Measurements from ENCODE around the gene TRIM66.

Gene TRIM66, protein sequence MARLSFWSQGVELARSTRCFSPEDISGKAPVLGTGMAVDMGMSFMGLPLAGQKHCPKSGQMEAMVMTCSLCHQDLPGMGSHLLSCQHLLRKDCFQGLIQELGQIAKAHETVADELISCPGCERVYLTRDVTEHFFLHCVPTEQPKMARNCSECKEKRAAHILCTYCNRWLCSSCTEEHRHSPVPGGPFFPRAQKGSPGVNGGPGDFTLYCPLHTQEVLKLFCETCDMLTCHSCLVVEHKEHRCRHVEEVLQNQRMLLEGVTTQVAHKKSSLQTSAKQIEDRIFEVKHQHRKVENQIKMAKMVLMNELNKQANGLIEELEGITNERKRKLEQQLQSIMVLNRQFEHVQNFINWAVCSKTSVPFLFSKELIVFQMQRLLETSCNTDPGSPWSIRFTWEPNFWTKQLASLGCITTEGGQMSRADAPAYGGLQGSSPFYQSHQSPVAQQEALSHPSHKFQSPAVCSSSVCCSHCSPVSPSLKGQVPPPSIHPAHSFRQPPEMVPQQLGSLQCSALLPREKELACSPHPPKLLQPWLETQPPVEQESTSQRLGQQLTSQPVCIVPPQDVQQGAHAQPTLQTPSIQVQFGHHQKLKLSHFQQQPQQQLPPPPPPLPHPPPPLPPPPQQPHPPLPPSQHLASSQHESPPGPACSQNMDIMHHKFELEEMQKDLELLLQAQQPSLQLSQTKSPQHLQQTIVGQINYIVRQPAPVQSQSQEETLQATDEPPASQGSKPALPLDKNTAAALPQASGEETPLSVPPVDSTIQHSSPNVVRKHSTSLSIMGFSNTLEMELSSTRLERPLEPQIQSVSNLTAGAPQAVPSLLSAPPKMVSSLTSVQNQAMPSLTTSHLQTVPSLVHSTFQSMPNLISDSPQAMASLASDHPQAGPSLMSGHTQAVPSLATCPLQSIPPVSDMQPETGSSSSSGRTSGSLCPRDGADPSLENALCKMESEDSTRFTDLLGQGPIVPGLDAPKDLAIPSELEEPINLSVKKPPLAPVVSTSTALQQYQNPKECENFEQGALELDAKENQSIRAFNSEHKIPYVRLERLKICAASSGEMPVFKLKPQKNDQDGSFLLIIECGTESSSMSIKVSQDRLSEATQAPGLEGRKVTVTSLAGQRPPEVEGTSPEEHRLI (N-terminal part only)
- 8.7 to 76.3 (median 30.2) reads per million in 9 experiments for total RNA-seq

DNA sequence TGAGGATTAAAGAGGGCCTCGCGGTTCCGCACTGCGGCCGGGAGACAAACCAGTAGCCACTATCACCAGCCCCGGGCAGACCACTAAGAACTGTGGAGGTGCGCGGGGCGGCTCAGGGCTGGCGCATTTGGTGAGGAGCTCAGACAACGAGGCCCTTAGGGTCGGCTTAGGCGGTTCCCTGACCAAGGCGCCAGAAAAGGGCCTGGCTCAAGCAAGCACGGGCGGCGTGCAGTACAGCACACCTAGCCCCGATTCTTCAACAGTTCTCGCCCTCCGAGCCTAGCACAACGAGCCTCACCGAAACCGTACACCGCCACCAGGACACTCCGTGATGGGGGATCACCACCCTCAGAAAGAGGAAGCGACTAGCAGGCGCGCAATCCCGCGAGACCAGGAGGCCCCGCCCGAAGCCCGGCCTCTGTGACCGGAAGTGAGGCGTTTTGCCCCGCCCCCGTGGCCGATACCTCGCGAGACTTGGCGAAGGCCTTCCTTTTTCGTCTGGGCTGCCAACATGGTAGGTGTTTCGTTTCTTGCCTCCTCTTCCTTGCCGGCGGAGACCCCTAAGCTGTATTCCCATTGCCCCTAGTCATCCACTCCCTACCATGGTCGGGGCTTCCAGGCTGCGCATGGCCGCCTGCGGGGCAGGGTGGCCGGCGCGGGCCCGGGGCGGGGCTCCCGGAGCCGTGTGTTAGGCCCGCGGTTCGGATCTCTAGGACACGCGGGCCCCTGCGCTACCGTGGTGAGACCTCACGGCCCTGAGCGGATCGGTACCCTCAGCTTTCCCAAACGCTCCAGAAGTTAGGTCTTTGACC is at the start of gene TRIM66, which contains the start of gene RPL27A:
Gene TRIM66 (minus strand): TSS at position 363 of the 812 bp plus-strand sequence. CDS start 10,391 bp downstream, outside the sequence.
Gene RPL27A (plus strand): TSS at position 490 of the 812 bp plus-strand sequence. CDS start 22 bp downstream, at position 512.
- Mint-ChIP-seq H3K9me3 (peaks cover 0 to 4% of the 10 kb centered on the region in 2 donors), H3K27ac (peak within 1 kb of the TSS; percentile 96 to 98), H3K4me3 (peak within 1 kb of the TSS; percentile 91), H3K4me1 (ENCODE audit: low read depth in 2 of 2) (peaks cover 26 to 53% of the 10 kb centered on the region in 2 donors), H3K36me3 (ENCODE audit: insufficient read depth) (peaks cover 49% of the 10 kb centered on the region), H3K27me3 (no peaks in the 10 kb centered on the region)
- DNase-seq: peak; percentile 100
- peak; percentile 94 for ATAC-seq (replicated peaks)

DNA sequence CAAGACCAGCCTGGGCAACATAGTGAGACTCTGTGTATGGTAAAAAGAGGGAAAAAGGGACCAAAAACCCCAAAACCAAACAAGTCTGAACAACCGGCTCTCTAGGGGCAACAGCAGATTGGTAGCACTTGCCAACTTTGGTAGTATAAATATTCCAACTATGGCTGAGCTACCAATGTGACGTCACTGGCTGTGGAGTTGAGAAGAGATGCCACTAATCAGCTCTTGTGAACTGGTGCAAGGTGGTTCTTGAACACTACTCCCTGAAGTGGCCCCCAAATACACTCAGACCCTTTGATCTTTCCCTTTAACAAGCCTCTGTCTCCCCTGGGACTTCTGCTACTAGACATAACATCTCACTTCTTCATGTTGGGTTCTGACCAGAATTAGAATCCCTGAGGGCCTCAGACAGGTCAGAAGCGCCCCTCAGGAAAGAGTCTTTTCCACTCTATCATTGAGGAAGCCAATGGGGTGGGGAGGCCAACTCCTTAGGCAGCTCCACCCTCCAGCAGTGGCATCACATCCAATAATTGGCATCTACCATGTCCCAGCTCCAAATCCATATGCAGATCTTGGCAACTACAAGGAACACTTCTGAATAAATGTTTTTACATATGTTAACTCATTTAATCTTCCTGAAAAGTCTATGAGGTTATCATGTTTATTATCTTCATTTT is 49.3 kb upstream of the TRIM66 start:
- Mint-ChIP-seq H3K27ac (no peak overlapping the region), H3K4me1 (ENCODE audit: low read depth in 2 of 2) (no peaks in the 10 kb centered on the region), H3K4me3 (no peak overlapping the region), H3K9me3 (no peaks in the 10 kb centered on the region), H3K27me3 (peaks cover 0 to 36% of the 10 kb centered on the region in 2 donors), H3K36me3 (ENCODE audit: insufficient read depth) (no peaks in the 10 kb centered on the region)
- DNase-seq: no peak
- no peak for ATAC-seq (replicated peaks)

DNA sequence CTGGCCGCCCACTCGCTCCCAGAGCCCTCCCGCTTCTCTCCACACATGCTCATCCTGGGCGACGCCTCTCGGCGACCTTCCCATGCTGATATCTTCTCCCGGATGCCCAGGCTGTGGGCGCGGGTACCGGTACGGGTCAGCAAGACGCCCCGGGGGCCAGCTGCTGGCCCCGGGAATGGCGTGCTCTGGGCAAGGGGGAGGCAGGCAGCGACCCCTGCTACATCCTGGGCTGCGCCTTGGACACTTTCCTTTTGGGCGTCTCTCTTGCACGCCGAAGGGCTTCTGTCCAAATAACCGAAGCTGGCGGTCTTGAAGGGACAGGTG is 48.2 kb upstream of the TRIM66 start:
- Mint-ChIP-seq H3K9me3 (no peaks in the 10 kb centered on the region), H3K4me1 (ENCODE audit: low read depth in 2 of 2) (no peaks in the 10 kb centered on the region), H3K27me3 (peaks cover 0 to 37% of the 10 kb centered on the region in 2 donors), H3K36me3 (ENCODE audit: insufficient read depth) (no peaks in the 10 kb centered on the region), H3K4me3 (no peak overlapping the region), H3K27ac (no peak overlapping the region)
- ATAC-seq (replicated peaks) (no peak), DNase-seq (no peak)

DNA sequence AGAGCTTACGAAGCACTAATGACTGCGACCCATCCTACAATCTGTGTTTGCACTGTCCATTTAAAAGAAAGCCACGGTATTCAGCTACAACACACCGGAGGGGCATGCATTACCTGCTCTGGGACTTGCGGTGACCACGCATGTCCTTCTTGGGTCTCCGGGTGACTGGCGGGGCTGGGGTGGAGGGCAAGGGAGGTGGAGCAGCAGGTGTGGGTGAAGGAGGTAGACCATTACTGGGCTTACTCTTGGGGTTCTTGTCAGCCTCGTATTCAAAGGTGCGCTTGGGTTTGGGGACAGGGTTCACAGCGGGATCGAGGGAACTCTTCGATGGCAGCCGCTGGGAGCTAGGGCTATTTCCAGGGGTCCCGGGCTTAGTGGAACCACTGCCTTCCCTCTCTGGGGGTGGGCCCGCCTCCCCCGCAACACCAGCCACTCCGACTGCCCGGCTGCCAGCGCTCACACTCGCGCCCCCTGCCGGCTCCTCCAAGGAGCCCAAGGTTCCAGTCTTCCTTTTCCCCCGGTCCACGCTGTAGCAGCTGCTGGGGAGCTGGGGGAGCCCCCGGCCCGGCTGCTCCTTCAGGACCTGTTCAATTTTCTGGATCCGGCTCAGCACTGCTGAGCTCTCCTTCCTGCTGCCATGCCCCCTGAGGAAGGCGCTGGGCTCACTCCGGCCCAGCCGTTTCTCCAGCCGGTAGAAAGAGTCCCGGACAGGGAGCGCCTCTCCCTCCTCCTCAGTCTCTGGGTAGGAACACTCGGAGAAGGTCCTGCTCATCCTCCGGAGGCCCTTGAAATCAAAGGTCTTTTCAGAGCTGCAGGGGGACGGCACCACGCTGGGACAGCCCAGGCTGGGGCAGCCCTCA is 47.6 kb upstream of the TRIM66 start:
- ATAC-seq (replicated peaks) (no peak), DNase-seq (no peak)
- Mint-ChIP-seq H3K27me3 (peaks cover 0 to 37% of the 10 kb centered on the region in 2 donors), H3K4me3 (no peak overlapping the region), H3K36me3 (ENCODE audit: insufficient read depth) (no peaks in the 10 kb centered on the region), H3K4me1 (ENCODE audit: low read depth in 2 of 2) (no peaks in the 10 kb centered on the region), H3K9me3 (no peaks in the 10 kb centered on the region), H3K27ac (no peak overlapping the region)

DNA sequence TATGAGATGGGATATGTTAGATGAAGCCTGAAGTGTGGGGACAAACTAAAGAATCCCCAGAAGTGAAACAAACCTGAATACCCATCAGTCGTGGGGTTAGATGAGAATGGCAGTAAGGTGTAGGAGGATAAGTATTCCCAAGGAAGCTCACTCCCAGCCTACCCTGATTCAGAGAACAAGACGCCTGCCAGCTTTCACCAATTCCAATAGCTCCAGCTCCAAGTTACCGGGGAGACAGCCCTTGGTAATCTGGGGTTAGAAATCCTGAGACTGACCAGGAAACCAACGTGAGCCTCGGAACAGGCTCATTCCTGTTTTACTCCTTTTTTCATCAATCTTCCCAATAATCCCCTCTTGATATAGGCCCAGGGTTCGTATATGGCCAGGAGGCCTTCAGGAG is 46.6 kb upstream of the TRIM66 start:
- Mint-ChIP-seq H3K36me3 (ENCODE audit: insufficient read depth) (no peaks in the 10 kb centered on the region), H3K4me3 (no peak overlapping the region), H3K4me1 (ENCODE audit: low read depth in 2 of 2) (no peaks in the 10 kb centered on the region), H3K27me3 (peaks cover 0 to 37% of the 10 kb centered on the region in 2 donors), H3K27ac (no peak overlapping the region), H3K9me3 (no peaks in the 10 kb centered on the region)
- DNase-seq (no peak), ATAC-seq (replicated peaks) (no peak)

DNA sequence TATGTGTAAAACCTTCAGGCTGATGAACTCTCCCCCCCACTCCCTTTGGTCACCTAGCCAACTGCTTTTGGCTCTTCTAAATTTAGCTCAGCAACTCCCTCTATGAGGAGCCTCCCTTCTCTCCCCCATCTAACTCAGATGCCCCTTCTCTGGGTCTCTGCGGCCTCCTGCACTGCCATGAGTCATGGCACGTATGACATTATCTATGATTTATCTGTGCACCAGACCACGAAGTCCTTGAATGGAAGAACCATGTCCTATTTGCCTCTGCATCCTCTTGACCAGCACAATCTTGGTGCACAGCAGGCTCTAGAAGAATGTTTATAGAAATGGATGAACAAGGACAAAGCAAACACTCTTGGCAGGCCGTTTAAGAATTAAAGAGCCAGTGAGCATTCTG is 46.1 kb upstream of the TRIM66 start:
- ATAC-seq (replicated peaks): no peak
- Mint-ChIP-seq H3K9me3 (no peaks in the 10 kb centered on the region), H3K27me3 (peaks cover 0 to 37% of the 10 kb centered on the region in 2 donors), H3K4me1 (ENCODE audit: low read depth in 2 of 2) (no peaks in the 10 kb centered on the region), H3K36me3 (ENCODE audit: insufficient read depth) (no peaks in the 10 kb centered on the region), H3K27ac (no peak overlapping the region), H3K4me3 (no peak overlapping the region)
- no peak for DNase-seq

DNA sequence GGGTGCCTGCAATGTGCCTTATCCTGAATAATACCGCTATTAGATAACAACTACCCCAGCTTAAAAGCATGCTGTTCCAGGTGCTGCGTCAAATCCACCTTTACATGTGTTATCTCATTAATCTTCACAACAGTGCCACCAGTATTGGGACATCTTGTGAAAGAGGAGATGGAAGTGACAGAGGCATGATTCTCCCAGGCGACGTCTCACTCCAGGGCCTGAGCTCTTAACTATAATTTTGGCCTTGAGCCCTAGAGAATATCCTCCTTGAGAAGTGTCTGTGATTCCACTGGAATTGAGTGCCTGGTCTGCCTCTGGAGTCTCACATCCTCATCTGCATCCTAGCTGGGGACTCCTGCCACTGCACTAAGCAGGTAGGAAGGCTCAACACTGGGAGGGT is 43.9 kb upstream of the TRIM66 start:
- DNase-seq: no peak
- Mint-ChIP-seq H3K27ac (no peak overlapping the region), H3K4me3 (no peak overlapping the region), H3K27me3 (peaks cover 17 to 56% of the 10 kb centered on the region in 2 donors), H3K4me1 (ENCODE audit: low read depth in 2 of 2) (no peaks in the 10 kb centered on the region), H3K9me3 (no peaks in the 10 kb centered on the region), H3K36me3 (ENCODE audit: insufficient read depth) (no peaks in the 10 kb centered on the region)
- ATAC-seq (replicated peaks): no peak

DNA sequence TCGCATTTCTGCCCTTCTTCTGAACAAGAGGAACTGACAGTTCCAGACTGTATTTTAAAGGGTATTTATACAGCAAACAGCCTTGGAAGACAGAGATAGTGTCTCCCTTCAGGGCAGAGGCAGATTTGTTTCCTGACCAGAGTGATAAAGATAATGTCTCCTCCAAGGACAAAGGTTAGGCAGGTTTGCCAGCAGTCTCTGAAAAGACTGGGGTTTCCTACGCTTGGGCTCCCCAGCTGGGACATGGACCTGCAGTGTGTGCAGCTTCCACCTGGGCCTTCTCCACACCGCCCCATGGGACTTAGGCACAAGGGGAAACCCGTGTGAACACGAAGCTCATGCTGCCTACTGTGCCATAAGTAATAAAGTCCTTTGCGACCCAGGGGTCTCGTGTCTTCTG is 42.2 kb upstream of the TRIM66 start:
- H3K4me3 Mint-ChIP-seq: no peak overlapping the region
- peaks cover 20 to 60% of the 10 kb centered on the region in 2 donors for H3K27me3 Mint-ChIP-seq
- no peaks in the 10 kb centered on the region for H3K36me3 Mint-ChIP-seq (ENCODE audit: insufficient read depth)
- ATAC-seq (replicated peaks) (no peak), DNase-seq (no peak)
- H3K9me3 Mint-ChIP-seq: no peaks in the 10 kb centered on the region
- H3K27ac Mint-ChIP-seq: no peak overlapping the region
- H3K4me1 Mint-ChIP-seq (ENCODE audit: low read depth in 2 of 2): no peaks in the 10 kb centered on the region

DNA sequence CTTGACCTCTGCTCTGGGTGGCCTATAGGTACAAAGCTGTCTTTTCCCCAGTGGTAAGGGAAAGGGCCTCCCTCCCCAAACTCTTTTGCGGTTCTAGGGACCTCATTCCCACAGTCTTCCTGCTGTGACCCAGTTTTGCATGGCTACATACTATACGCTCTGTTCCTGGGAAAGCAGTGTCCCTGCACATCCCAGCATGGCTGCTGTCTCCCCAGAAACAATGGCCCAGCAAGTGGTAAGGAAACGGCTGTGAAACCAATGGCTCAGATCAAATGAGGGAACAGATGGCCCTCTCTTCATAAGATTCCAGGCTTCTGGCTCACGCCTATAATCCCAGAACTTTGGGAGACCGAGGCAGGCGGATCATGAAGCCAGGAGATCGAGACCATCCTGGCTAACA is 41.2 kb upstream of the TRIM66 start:
- no peaks in the 10 kb centered on the region for H3K9me3 Mint-ChIP-seq
- no peak for DNase-seq
- no peak overlapping the region for H3K4me3 Mint-ChIP-seq
- H3K27me3 Mint-ChIP-seq: peaks cover 20 to 57% of the 10 kb centered on the region in 2 donors
- H3K4me1 Mint-ChIP-seq (ENCODE audit: low read depth in 2 of 2): no peaks in the 10 kb centered on the region
- no peaks in the 10 kb centered on the region for H3K36me3 Mint-ChIP-seq (ENCODE audit: insufficient read depth)
- ATAC-seq (replicated peaks): no peak
- H3K27ac Mint-ChIP-seq: no peak overlapping the region

DNA sequence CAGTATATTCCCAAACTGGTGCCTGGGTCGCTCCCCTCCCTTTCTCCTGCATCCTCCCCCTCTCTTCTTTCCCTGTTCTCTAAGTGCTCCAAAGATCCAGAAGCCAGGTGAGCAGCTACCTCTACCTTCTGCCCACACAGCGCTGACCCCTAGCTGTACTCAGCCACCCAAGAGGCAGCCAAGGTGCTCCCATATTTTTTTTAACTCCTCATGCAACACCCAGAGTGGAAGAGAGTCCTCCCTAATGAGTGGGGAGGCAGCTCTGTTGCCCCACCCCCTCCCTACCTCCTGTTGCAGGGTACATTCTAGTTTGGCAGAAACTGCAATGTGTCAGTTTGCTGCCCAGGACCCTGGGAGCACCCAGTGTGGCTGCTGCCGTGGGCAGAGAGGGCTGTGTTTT is 40.3 kb upstream of the TRIM66 start:
- Mint-ChIP-seq H3K36me3 (ENCODE audit: insufficient read depth) (no peaks in the 10 kb centered on the region), H3K27ac (no peak overlapping the region), H3K27me3 (peaks cover 20 to 62% of the 10 kb centered on the region in 2 donors), H3K9me3 (no peaks in the 10 kb centered on the region), H3K4me3 (no peak overlapping the region), H3K4me1 (ENCODE audit: low read depth in 2 of 2) (no peaks in the 10 kb centered on the region)
- ATAC-seq (replicated peaks) (no peak), DNase-seq (no peak)

DNA sequence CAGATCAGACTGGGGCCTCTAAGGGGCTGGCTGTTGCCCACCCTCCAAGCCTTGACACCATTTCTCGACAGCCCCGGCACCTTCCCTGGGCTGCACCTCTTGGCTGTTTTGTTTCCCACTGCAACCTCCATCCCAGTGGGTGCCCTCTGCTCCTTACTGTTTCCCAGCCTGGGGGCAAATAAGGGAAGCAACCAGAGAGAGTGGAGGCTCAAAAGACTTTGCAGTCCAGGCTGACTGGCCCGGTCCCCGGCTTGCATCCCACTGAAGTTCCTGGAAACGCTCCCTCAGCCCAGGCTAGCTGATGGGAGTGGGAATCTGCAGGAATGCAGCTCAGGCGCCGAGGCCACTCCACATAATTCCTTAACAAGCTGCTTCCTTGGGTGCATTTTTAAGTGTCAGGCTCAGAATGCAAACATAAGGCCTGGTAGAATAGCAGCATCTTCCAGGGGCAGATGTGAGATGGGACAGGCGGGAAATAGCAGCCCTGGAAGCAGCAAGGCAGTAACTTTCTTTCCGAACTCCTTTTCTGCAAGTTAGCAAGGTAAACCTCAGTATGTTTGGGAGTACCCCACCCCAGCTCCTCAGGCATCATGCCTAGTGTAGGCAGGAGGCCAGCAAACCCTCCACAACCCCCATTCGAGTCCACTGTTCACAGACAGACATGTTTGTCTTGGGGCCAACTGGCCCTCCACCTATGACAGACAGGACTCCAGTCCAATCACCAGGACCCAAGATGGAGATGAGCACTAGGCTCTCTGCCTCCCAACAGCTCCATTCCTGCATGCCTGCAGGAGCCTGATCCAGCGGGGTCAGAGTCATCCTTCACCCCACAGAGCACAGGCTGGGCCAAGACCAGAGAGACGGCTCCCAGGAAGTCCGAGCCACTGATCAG is 39.4 kb upstream of the TRIM66 start:
- ATAC-seq (replicated peaks): no peak
- peaks cover 25 to 61% of the 10 kb centered on the region in 2 donors for H3K27me3 Mint-ChIP-seq
- H3K9me3 Mint-ChIP-seq: no peaks in the 10 kb centered on the region
- H3K4me3 Mint-ChIP-seq: no peak overlapping the region
- no peak for DNase-seq
- no peak overlapping the region for H3K27ac Mint-ChIP-seq
- H3K4me1 Mint-ChIP-seq (ENCODE audit: low read depth in 2 of 2): peaks cover 0 to 4% of the 10 kb centered on the region in 2 donors
- no peaks in the 10 kb centered on the region for H3K36me3 Mint-ChIP-seq (ENCODE audit: insufficient read depth)
